Neural progenitor cell (in vitro differentiated cells): ENCODE data around the gene CTNNB1. TPM values are rescaled to one million over a fixed set of nuclear protein-coding genes. Genes with fewer than 3 reads are reported as not detected.

Experiments used
- DNase-seq: peaks from one replicate; pipeline ENCODE4 v3.0.0-alpha.2; 2016; ENCODE audit warnings: low spot score
- H2AFZ ChIP-seq: fragments of 200-600 bp; sonication (generic); replicated peaks from 2 replicates; pipeline ENCODE4 v1.6.1; 2016; ENCODE audit warnings: antibody characterized with exemption
- H3F3A ChIP-seq: fragments of 200-600 bp; sonication (generic); 2 replicates; pipeline ENCODE4 v1.6.1; 2016; ENCODE audit warnings: antibody characterized with exemption, low read depth
- H3K27ac ChIP-seq: fragments of 200-600 bp; sonication (generic); 2 replicates; pipeline ENCODE4 v1.5.1; 2016; ENCODE audit warnings: mild to moderate bottlenecking
- H3K27me3 ChIP-seq: fragments of 200-600 bp; sonication (generic); 2 replicates; pipeline ENCODE4 v1.6.1; 2016; ENCODE audit warnings: mild to moderate bottlenecking, moderate library complexity
- H3K36me3 ChIP-seq: fragments of 200-600 bp; sonication (generic); 2 replicates; pipeline ENCODE4 v1.5.1; 2016
- H3K4me1 ChIP-seq: fragments of 200-600 bp; sonication (generic); 2 replicates; pipeline ENCODE4 v1.6.1; 2016; ENCODE audit warnings: mixed run types
- H3K4me2 ChIP-seq: fragments of 200-600 bp; sonication (generic); 2 replicates; pipeline ENCODE4 v1.6.1; 2016
- H3K4me3 ChIP-seq: fragments of 200-600 bp; sonication (generic); 2 replicates; pipeline ENCODE4 v1.5.1; 2016
- H3K79me2 ChIP-seq: fragments of 200-600 bp; sonication (generic); 2 replicates; pipeline ENCODE4 v1.6.1; 2016; ENCODE audit warnings: low read depth
- H3K9ac ChIP-seq: fragments of 200-600 bp; sonication (generic); 2 replicates; pipeline ENCODE4 v1.6.1; 2016
- H3K9me3 ChIP-seq: fragments of 200-600 bp; sonication (generic); 2 replicates; pipeline ENCODE4 v1.5.1; 2016; ENCODE audit warnings: low read depth
- H4K20me1 ChIP-seq: fragments of 200-600 bp; sonication (generic); 2 replicates; pipeline ENCODE4 v1.6.1; 2016; ENCODE audit warnings: low read depth
- H3K27ac Mint-ChIP-seq: 3 replicates; pipeline ENCODE4 v1.8.0; 2021; ENCODE audit warnings: mixed read lengths
- H3K27me3 Mint-ChIP-seq: 2 replicates; pipeline ENCODE4 v1.8.0; 2022; ENCODE audit warnings: low read depth, mild to moderate bottlenecking, inconsistent platforms, moderate library complexity, mixed read lengths; ENCODE audit not compliant: insufficient read depth
- H3K36me3 Mint-ChIP-seq: 3 replicates; pipeline ENCODE4 v1.8.0; 2021; ENCODE audit warnings: mixed read lengths
- H3K4me1 Mint-ChIP-seq: 3 replicates; pipeline ENCODE4 v1.8.0; 2021; ENCODE audit warnings: mixed read lengths
- H3K4me3 Mint-ChIP-seq: 3 replicates; pipeline ENCODE4 v1.8.0; 2021; ENCODE audit warnings: mild to moderate bottlenecking, moderate library complexity, mixed read lengths
- H3K9me3 Mint-ChIP-seq: 3 replicates; pipeline ENCODE4 v1.8.0; 2020; ENCODE audit warnings: mixed read lengths
- EZH2 ChIP-seq: fragments of 200-600 bp; sonication (generic); IDR thresholded peaks from 2 replicates; pipeline ENCODE4 v1.6.1; 2017; ENCODE audit warnings: antibody characterized with exemption, mild to moderate bottlenecking, moderate library complexity
- EZH2phosphoT487 ChIP-seq: fragments of 200-600 bp; sonication (generic); IDR thresholded peaks from 2 replicates; pipeline ENCODE4 v1.6.1; 2017; ENCODE audit warnings: antibody characterized with exemption
- total RNA-seq: library from RNA; depleted of rRNA; stranded (reverse); fragments of >200 nt; gene quantifications from 2 replicates; pipeline ENCODE4 v1.2.3, GENCODE V29; 2015; ENCODE audit warnings: low replicate concordance
- TF ChIP-seq, protein P1 (sequence below): fragments of 200-600 bp; sonication (generic); IDR thresholded peaks from 2 replicates; pipeline ENCODE4 v1.5.1; 2017; ENCODE audit warnings: antibody characterized with exemption, mild to moderate bottlenecking

Gene CTNNB1
- total RNA-seq, 1 donor from 2014 or later: 566 TPM

DNA sequence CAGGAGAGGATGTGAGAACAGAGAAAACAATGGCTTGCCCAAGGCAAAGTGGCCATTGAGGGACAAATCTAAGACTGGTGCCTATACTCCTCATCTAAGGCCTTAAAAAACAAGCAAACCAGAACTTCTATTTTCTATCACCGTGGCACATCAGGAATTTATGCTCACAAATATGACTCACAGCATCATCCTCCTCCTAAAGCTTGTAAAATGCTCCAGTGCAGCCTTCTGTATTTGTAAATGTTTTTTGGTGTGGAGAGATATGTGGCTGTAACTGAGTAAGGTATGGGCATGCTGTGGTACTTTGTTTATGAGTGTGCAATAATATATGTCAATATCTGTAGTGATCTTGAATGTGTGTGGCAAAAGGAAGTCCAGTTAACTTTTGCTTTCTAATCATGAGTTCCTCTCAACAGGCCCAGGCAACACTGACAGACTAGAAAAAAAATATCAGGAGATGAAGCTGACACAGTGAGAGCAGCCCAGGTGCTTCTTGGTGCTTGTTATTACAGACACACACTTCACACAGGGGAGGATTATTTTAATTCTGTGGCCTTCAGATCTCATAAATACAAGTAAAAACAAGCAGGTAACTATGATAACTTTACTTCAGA lies 60.3 kb downstream of the CTNNB1 start:
- no peak overlapping the region for H3K9ac ChIP-seq
- H3K4me1 ChIP-seq: no peaks in the 10 kb centered on the region
- no peak overlapping the region for H2AFZ ChIP-seq
- H3K36me3 ChIP-seq: no peaks in the 10 kb centered on the region
- no peak for TF ChIP-seq EZH2phosphoT487
- no peak for TF ChIP-seq EZH2
- TF ChIP-seq, protein P1, sequence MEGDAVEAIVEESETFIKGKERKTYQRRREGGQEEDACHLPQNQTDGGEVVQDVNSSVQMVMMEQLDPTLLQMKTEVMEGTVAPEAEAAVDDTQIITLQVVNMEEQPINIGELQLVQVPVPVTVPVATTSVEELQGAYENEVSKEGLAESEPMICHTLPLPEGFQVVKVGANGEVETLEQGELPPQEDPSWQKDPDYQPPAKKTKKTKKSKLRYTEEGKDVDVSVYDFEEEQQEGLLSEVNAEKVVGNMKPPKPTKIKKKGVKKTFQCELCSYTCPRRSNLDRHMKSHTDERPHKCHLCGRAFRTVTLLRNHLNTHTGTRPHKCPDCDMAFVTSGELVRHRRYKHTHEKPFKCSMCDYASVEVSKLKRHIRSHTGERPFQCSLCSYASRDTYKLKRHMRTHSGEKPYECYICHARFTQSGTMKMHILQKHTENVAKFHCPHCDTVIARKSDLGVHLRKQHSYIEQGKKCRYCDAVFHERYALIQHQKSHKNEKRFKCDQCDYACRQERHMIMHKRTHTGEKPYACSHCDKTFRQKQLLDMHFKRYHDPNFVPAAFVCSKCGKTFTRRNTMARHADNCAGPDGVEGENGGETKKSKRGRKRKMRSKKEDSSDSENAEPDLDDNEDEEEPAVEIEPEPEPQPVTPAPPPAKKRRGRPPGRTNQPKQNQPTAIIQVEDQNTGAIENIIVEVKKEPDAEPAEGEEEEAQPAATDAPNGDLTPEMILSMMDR: no peak
- no peaks in the 10 kb centered on the region for H3K27me3 ChIP-seq
- H3K4me3 ChIP-seq: no peak overlapping the region
- no peaks in the 10 kb centered on the region for H3K9me3 ChIP-seq
- no peaks in the 10 kb centered on the region for H3F3A ChIP-seq
- no peak overlapping the region for H3K27ac ChIP-seq
- peaks cover 3% of the 10 kb centered on the region for H3K27me3 Mint-ChIP-seq
- H3K4me3 Mint-ChIP-seq: no peak overlapping the region
- no peaks in the 10 kb centered on the region for H4K20me1 ChIP-seq
- H3K79me2 ChIP-seq: no peaks in the 10 kb centered on the region
- H3K36me3 Mint-ChIP-seq: no peaks in the 10 kb centered on the region
- H3K4me1 Mint-ChIP-seq: no peaks in the 10 kb centered on the region
- no peak overlapping the region for H3K4me2 ChIP-seq
- no peak overlapping the region for H3K27ac Mint-ChIP-seq
- no peaks in the 10 kb centered on the region for H3K9me3 Mint-ChIP-seq
- no peak for DNase-seq

DNA sequence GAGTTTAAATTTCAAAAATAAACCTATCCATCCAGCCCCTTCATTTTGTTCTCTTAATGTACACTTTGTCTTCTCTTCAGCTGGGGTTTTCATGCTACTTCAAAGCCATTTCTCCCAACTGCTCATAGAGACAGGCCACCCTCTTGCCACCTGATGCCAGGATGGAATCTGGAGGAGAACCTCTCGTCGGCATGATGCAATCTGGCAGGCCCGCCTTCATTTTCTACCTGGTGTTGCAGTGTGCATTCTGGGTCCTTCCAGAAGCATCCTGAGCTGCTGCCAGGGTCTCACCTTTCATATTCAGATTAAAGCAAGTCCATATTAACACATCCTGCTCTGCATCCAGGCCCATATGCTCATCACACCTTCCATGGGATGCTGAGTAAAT lies 60.8 kb downstream of the CTNNB1 start:
- no peaks in the 10 kb centered on the region for H3K36me3 Mint-ChIP-seq
- H3K27ac Mint-ChIP-seq: no peak overlapping the region
- Histone ChIP-seq H3K4me3 (no peak overlapping the region), H3K9me3 (no peaks in the 10 kb centered on the region), H2AFZ (no peak overlapping the region), H3K27ac (no peak overlapping the region), H3K4me2 (no peak overlapping the region), H3K27me3 (no peaks in the 10 kb centered on the region), H3K79me2 (no peaks in the 10 kb centered on the region), H3F3A (no peaks in the 10 kb centered on the region), H4K20me1 (no peaks in the 10 kb centered on the region), H3K36me3 (no peaks in the 10 kb centered on the region), H3K4me1 (no peaks in the 10 kb centered on the region), H3K9ac (no peak overlapping the region)
- H3K9me3 Mint-ChIP-seq: no peaks in the 10 kb centered on the region
- no peaks in the 10 kb centered on the region for H3K4me1 Mint-ChIP-seq
- no peak overlapping the region for H3K4me3 Mint-ChIP-seq
- DNase-seq: no peak
- H3K27me3 Mint-ChIP-seq: peaks cover 3% of the 10 kb centered on the region
- TF ChIP-seq EZH2phosphoT487 (no peak), EZH2 (no peak)
- TF ChIP-seq, protein P1: no peak

DNA sequence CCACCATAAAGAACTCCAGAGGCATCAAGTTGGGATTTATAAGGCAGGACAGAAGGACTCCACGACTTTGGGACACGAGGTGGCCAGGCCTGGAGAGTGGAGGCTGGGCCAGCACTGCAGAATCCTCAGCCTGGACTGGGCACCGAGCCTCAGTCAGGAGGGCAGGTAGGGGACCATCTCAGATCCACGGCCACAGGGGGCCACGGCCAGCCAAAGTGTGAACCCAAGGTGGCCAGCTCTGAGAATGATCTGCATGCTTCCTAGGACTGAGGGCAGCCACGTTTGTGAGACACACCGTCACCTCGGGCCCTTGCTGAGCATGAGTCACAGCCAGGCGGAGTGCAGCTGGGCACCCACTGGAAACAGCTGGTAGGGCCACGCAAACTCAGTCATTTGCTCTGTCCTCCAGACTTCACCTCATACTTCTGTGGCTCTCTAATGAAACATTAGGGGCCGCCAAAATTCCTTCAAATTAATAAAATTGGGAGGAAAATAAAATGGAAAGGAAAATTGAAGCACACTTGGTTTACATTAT lies 65.8 kb downstream of the CTNNB1 start:
- DNase-seq: no peak
- Histone ChIP-seq H2AFZ (no peak overlapping the region), H3K27me3 (no peaks in the 10 kb centered on the region), H3K4me3 (no peak overlapping the region), H3K27ac (no peak overlapping the region), H3K4me2 (no peak overlapping the region), H3K4me1 (no peaks in the 10 kb centered on the region), H3K36me3 (no peaks in the 10 kb centered on the region), H3K79me2 (no peaks in the 10 kb centered on the region), H3K9ac (no peak overlapping the region), H4K20me1 (no peaks in the 10 kb centered on the region), H3F3A (no peaks in the 10 kb centered on the region), H3K9me3 (no peaks in the 10 kb centered on the region)
- Mint-ChIP-seq H3K27ac (no peak overlapping the region), H3K27me3 (peaks cover 3% of the 10 kb centered on the region), H3K36me3 (no peaks in the 10 kb centered on the region), H3K4me1 (peaks cover 5% of the 10 kb centered on the region), H3K4me3 (no peak overlapping the region), H3K9me3 (no peaks in the 10 kb centered on the region)
- no peak for TF ChIP-seq EZH2phosphoT487
- TF ChIP-seq EZH2: no peak
- TF ChIP-seq, protein P1: no peak
